Astrocyte (in vitro differentiated cells and primary cell): Measurements from ENCODE around the gene ZNF804B. TPM values are rescaled to one million over a fixed set of nuclear protein-coding genes. Genes with fewer than 3 reads are reported as not detected.

Experiments used
- DNase-seq: peaks from one replicate; pipeline ENCODE4 v3.0.0-alpha.2; 2010; ENCODE audit warnings: low read depth
- FAIRE-seq: peaks from 2 replicates; lab custom pipeline; 2011; peaks lifted over from hg19 to GRCh38; lab: Jason Lieb, UNC
- H2AFZ ChIP-seq: 2 replicates; pipeline ENCODE4 v1.6.0; 2012; ENCODE audit warnings: low read depth, low read length, inconsistent platforms
- H3K27ac ChIP-seq: 2 replicates; pipeline ENCODE4 v1.5.1; 2011; ENCODE audit warnings: low read depth, low read length, inconsistent platforms
- H3K27me3 ChIP-seq: 2 replicates; pipeline ENCODE4 v1.6.0; 2011; ENCODE audit warnings: low read length, inconsistent platforms; ENCODE audit not compliant: insufficient read depth
- H3K36me3 ChIP-seq: 2 replicates; pipeline ENCODE4 v1.5.1; 2011; ENCODE audit warnings: low read length, inconsistent platforms; ENCODE audit not compliant: insufficient read depth
- H3K4me1 ChIP-seq: 2 replicates; pipeline ENCODE4 v1.5.1; 2011; ENCODE audit warnings: low read length, inconsistent platforms; ENCODE audit not compliant: insufficient read depth
- H3K4me2 ChIP-seq: 2 replicates; pipeline ENCODE4 v1.6.0; 2012; ENCODE audit warnings: low read length, inconsistent platforms
- H3K4me3 ChIP-seq: 2 replicates; pipeline ENCODE4 v1.5.1; 2011; ENCODE audit warnings: low read depth, mild to moderate bottlenecking, low read length, inconsistent platforms; ENCODE audit not compliant: insufficient read depth
- H3K79me2 ChIP-seq: 2 replicates; pipeline ENCODE4 v1.6.0; 2012; ENCODE audit warnings: mild to moderate bottlenecking, low read length, inconsistent platforms; ENCODE audit not compliant: insufficient read depth
- H3K9ac ChIP-seq: 2 replicates; pipeline ENCODE4 v1.6.0; 2012; ENCODE audit warnings: mild to moderate bottlenecking, low read length, inconsistent platforms
- H3K9me3 ChIP-seq: 2 replicates; pipeline ENCODE4 v1.5.1; 2012; ENCODE audit warnings: low read depth, mild to moderate bottlenecking, low read length, inconsistent platforms; ENCODE audit not compliant: insufficient read depth
- H4K20me1 ChIP-seq: 2 replicates; pipeline ENCODE4 v1.6.0; 2012; ENCODE audit warnings: low read length, inconsistent platforms; ENCODE audit not compliant: insufficient read depth
- H3K27ac Mint-ChIP-seq: one replicate; pipeline ENCODE4 v1.8.0; 2021; ENCODE audit warnings: mild to moderate bottlenecking, mixed read lengths; ENCODE audit not compliant: unreplicated experiment
- H3K27me3 Mint-ChIP-seq: one replicate; pipeline ENCODE4 v1.8.0; 2021; ENCODE audit warnings: low read depth, mixed read lengths; ENCODE audit not compliant: unreplicated experiment
- H3K36me3 Mint-ChIP-seq: one replicate; pipeline ENCODE4 v1.8.0; 2021; ENCODE audit warnings: low read depth, mixed read lengths; ENCODE audit not compliant: unreplicated experiment
- H3K4me1 Mint-ChIP-seq: one replicate; pipeline ENCODE4 v1.8.0; 2021; ENCODE audit warnings: low read depth, mixed read lengths; ENCODE audit not compliant: unreplicated experiment
- H3K4me3 Mint-ChIP-seq: one replicate; pipeline ENCODE4 v1.8.0; 2021; ENCODE audit warnings: mild to moderate bottlenecking, moderate library complexity, mixed read lengths; ENCODE audit not compliant: unreplicated experiment
- H3K9me3 Mint-ChIP-seq: one replicate; pipeline ENCODE4 v1.8.0; 2021; ENCODE audit warnings: mild to moderate bottlenecking, mixed read lengths; ENCODE audit not compliant: unreplicated experiment
- CTCF ChIP-seq: IDR thresholded peaks from 2 replicates; pipeline ENCODE4 v1.5.1; 2011; ENCODE audit warnings: low read depth, mild to moderate bottlenecking, inconsistent platforms, low read length, moderate library complexity; ENCODE audit not compliant: insufficient read depth
- EZH2 ChIP-seq: IDR thresholded peaks from 2 replicates; pipeline ENCODE4 v1.6.1; 2012; ENCODE audit warnings: mild to moderate bottlenecking, low read length, inconsistent platforms; ENCODE audit not compliant: insufficient read depth
- total RNA-seq: library from RNA; stranded (reverse); gene quantifications from 2 replicates; pipeline ENCODE4 v1.2.1, GENCODE V29; 2021

Gene ZNF804B
- total RNA-seq, 1 donor from 2014 or later: not detected

- Histone ChIP-seq H2AFZ (no peak overlapping the region), H3K27ac (no peak overlapping the region), H3K36me3 (no peaks in the 10 kb centered on the region), H3K4me2 (no peak overlapping the region), H4K20me1 (no peaks in the 10 kb centered on the region), H3K4me1 (no peaks in the 10 kb centered on the region), H3K9ac (no peak overlapping the region), H3K27me3 (no peaks in the 10 kb centered on the region), H3K9me3 (no peaks in the 10 kb centered on the region), H3K4me3 (no peak overlapping the region), H3K79me2 (no peaks in the 10 kb centered on the region)
- FAIRE-seq: no peak
- Mint-ChIP-seq H3K4me1 (no peaks in the 10 kb centered on the region), H3K27ac (no peak overlapping the region), H3K9me3 (no peaks in the 10 kb centered on the region), H3K4me3 (no peak overlapping the region), H3K27me3 (no peaks in the 10 kb centered on the region), H3K36me3 (no peaks in the 10 kb centered on the region)
- TF ChIP-seq CTCF (no peak), EZH2 (no peak)
- no peak for DNase-seq
Measured at GRCh38 chr7:89123871-89124270, 364.4 kb downstream of the ZNF804B start.

- H3K36me3 Mint-ChIP-seq: no peaks in the 10 kb centered on the region
- Histone ChIP-seq H3K9me3 (no peaks in the 10 kb centered on the region), H3K4me3 (no peak overlapping the region), H3K9ac (no peak overlapping the region), H3K4me2 (no peak overlapping the region), H3K27me3 (no peaks in the 10 kb centered on the region), H3K79me2 (no peaks in the 10 kb centered on the region), H4K20me1 (no peaks in the 10 kb centered on the region), H2AFZ (no peak overlapping the region), H3K36me3 (no peaks in the 10 kb centered on the region), H3K27ac (no peak overlapping the region), H3K4me1 (no peaks in the 10 kb centered on the region)
- no peak overlapping the region for H3K27ac Mint-ChIP-seq
- TF ChIP-seq CTCF (no peak), EZH2 (no peak)
- H3K4me3 Mint-ChIP-seq: no peak overlapping the region
- DNase-seq: no peak
- no peaks in the 10 kb centered on the region for H3K9me3 Mint-ChIP-seq
- H3K4me1 Mint-ChIP-seq: no peaks in the 10 kb centered on the region
- FAIRE-seq: no peak
- H3K27me3 Mint-ChIP-seq: no peaks in the 10 kb centered on the region
Measured at GRCh38 chr7:89129600-89130375, 370.3 kb downstream of the ZNF804B start.

DNA sequence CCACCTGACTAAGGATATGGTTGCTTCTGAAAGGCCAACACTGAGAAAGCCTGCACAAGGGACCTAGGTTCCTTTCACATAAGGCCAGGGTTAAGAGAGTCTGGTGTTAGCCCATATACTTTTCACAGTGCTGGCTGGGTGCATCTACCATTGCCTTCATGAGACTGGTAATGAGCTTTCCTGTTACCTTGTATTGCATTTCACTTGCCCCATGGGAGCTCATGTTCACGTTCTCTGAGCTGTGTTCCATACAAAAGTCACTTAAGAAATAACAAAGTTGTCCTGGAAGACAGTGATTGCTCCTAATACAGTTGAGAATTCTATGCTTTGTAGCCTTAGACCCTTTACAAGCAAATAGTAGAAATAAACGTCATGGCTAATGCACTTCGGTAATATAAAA lies 373.9 kb downstream of the ZNF804B start:
- Histone ChIP-seq H3K27me3 (no peaks in the 10 kb centered on the region), H3K9me3 (no peaks in the 10 kb centered on the region), H3K9ac (no peak overlapping the region), H4K20me1 (no peaks in the 10 kb centered on the region), H3K4me1 (no peaks in the 10 kb centered on the region), H3K27ac (no peak overlapping the region), H3K36me3 (no peaks in the 10 kb centered on the region), H3K4me2 (no peak overlapping the region), H2AFZ (no peak overlapping the region), H3K79me2 (no peaks in the 10 kb centered on the region), H3K4me3 (no peak overlapping the region)
- H3K27ac Mint-ChIP-seq: no peak overlapping the region
- TF ChIP-seq EZH2 (no peak), CTCF (no peak)
- H3K36me3 Mint-ChIP-seq: no peaks in the 10 kb centered on the region
- no peak overlapping the region for H3K4me3 Mint-ChIP-seq
- no peak for FAIRE-seq
- H3K9me3 Mint-ChIP-seq: peaks cover 4% of the 10 kb centered on the region
- no peak for DNase-seq
- no peaks in the 10 kb centered on the region for H3K4me1 Mint-ChIP-seq
- H3K27me3 Mint-ChIP-seq: no peaks in the 10 kb centered on the region
